Immature natural killer cell (primary cell): ENCODE results near the gene SAMD3. TPM values are rescaled to one million over a fixed set of nuclear protein-coding genes. Genes with fewer than 3 reads are reported as not detected.
"Not testable (repeated sequence)": the region's sequence is repeated elsewhere in the genome, so short reads cannot be mapped to it uniquely, and the experiment has no call there.

ENCODE experiments used
- DNase-seq, 3 donors: peaks; one replicate each; pipeline ENCODE4 v3.0.0; 2022; ENCODE audit warnings: mixed read lengths in 1 of 3
- H3K27ac Mint-ChIP-seq, 6 donors: one replicate each; pipeline ENCODE4 v1.8.0; 2020; ENCODE audit warnings: mixed read lengths in 6 of 6, mild to moderate bottlenecking in 5 of 6, inconsistent platforms in 4 of 6, moderate library complexity in 3 of 6
- H3K27me3 Mint-ChIP-seq, 3 donors: one replicate each; pipeline ENCODE4 v1.8.0; 2020 to 2021; ENCODE audit warnings: low read depth in 3 of 3, mild to moderate bottlenecking in 3 of 3, mixed read lengths in 3 of 3, moderate library complexity in 3 of 3, inconsistent platforms in 1 of 3
- H3K36me3 Mint-ChIP-seq, 3 donors: one replicate each; pipeline ENCODE4 v1.8.0; 2020; ENCODE audit warnings: mixed read lengths in 3 of 3, inconsistent platforms in 2 of 3, mild to moderate bottlenecking in 2 of 3
- H3K4me1 Mint-ChIP-seq, 2 donors: one replicate each; pipeline ENCODE4 v1.8.0; 2020; ENCODE audit warnings: inconsistent platforms in 2 of 2, mild to moderate bottlenecking in 2 of 2, mixed read lengths in 2 of 2, moderate library complexity in 1 of 2
- H3K4me3 Mint-ChIP-seq, 5 donors: one replicate each; pipeline ENCODE4 v1.8.0; 2020; ENCODE audit warnings: mild to moderate bottlenecking in 5 of 5, mixed read lengths in 5 of 5, inconsistent platforms in 3 of 5, moderate library complexity in 3 of 5
- H3K9me3 Mint-ChIP-seq, 6 donors: one replicate each; pipeline ENCODE4 v1.8.0; 2020; ENCODE audit warnings: mild to moderate bottlenecking in 6 of 6, mixed read lengths in 6 of 6, inconsistent platforms in 4 of 6, moderate library complexity in 3 of 6
- polyA plus RNA-seq, 3 donors: library from polyadenylated mRNA; unstranded; fragments of 300-500 nt; fragmentation: Illumina TruSeq; gene quantifications; one replicate each; pipeline ENCODE4 v1.2.3, GENCODE V29; 2021

The SAMD3 gene
- polyA plus RNA-seq, 3 donors from 2014 or later, result 208 to 376 (median 275) TPM

DNA sequence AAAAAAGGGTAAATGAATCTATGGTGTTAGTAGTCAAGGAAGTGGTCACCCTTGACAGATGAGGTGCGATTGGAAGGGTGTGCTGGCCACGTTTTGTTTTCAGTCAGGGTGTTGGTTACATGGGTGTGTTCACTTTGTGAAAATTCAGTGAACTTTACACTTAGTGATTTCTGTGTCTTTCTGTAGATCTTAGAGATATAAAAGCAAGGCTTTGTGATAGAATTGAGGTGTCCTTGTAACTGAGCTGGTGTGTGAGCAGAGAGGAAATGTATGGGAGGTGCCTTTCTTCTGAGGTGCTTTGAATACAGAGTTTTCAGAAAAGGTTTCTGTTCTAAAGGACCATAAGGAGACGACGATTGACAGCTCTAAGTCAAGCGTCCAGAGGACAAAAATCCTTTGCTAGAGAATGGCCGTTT, 90.5 kb downstream of the SAMD3 start:
- peak overlapping the region; percentile 82 to 94 (median 90) for H3K27ac Mint-ChIP-seq
- peaks cover 84 to 94% of the 10 kb centered on the region in 2 donors for H3K4me1 Mint-ChIP-seq
- peak overlapping the region; percentile 60 to 84 (median 77) for H3K4me3 Mint-ChIP-seq
- H3K27me3 Mint-ChIP-seq, result peaks cover 3 to 11% (median 11%) of the 10 kb centered on the region in 3 donors
- DNase-seq, result peak; percentile 86 to 93 (median 89)
- H3K36me3 Mint-ChIP-seq, result peaks cover 11 to 28% (median 15%) of the 10 kb centered on the region in 3 donors
- H3K9me3 Mint-ChIP-seq, result no peaks in the 10 kb centered on the region

- H3K27ac Mint-ChIP-seq, result peak overlapping the region; percentile 6 to 82 (median 60)
- no peaks in the 10 kb centered on the region for H3K9me3 Mint-ChIP-seq
- peaks cover 3 to 11% (median 7%) of the 10 kb centered on the region in 3 donors for H3K27me3 Mint-ChIP-seq
- no peak overlapping the region for H3K4me3 Mint-ChIP-seq
- peaks cover 0 to 27% (median 8%) of the 10 kb centered on the region in 3 donors for H3K36me3 Mint-ChIP-seq
- DNase-seq, result no peak
- H3K4me1 Mint-ChIP-seq, result peaks cover 73 to 92% of the 10 kb centered on the region in 2 donors
Measured at GRCh38 chr6:130129762-130130246, 92.9 kb downstream of the SAMD3 start.

- H3K4me1 Mint-ChIP-seq, result peaks cover 58 to 77% of the 10 kb centered on the region in 2 donors
- no peaks in the 10 kb centered on the region for H3K9me3 Mint-ChIP-seq
- peak overlapping the region in 1 of 6 donors; percentile 15 for H3K27ac Mint-ChIP-seq
- peaks cover 3 to 11% (median 4%) of the 10 kb centered on the region in 3 donors for H3K27me3 Mint-ChIP-seq
- no peak for DNase-seq
- no peak overlapping the region for H3K4me3 Mint-ChIP-seq
- H3K36me3 Mint-ChIP-seq, result peaks cover 0 to 33% (median 8%) of the 10 kb centered on the region in 3 donors
Measured at GRCh38 chr6:130128326-130128725, 94.4 kb downstream of the SAMD3 start.

DNA sequence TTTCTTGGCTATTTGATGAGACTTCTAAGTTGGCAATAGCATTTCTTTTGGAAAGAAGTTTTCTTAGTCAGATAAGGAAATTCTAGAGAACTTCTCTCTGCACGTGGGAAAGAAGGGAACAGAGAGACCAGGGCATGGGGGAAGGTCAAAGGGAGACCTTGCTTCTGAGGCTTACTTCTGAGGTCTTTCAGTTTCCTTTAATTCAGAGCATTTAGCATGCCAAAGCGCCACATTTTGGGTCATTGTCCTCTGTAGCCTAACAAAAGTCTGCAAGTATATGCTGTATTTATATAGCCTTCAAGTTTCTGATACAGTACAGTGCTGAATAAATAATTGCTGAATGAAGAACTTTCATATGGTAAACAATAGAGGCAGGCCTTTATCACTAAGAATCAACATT, 95.6 kb downstream of the SAMD3 start:
- DNase-seq, result no peak
- Mint-ChIP-seq H3K36me3 (peaks cover 0 to 39% (median 17%) of the 10 kb centered on the region in 3 donors), H3K27me3 (peaks cover 2 to 5% (median 2%) of the 10 kb centered on the region in 3 donors), H3K27ac (peak overlapping the region in 5 of 6 donors; percentile 4 to 68 (median 62)), H3K4me1 (peaks cover 47 to 66% of the 10 kb centered on the region in 2 donors), H3K4me3 (no peak overlapping the region), H3K9me3 (no peaks in the 10 kb centered on the region)

DNA sequence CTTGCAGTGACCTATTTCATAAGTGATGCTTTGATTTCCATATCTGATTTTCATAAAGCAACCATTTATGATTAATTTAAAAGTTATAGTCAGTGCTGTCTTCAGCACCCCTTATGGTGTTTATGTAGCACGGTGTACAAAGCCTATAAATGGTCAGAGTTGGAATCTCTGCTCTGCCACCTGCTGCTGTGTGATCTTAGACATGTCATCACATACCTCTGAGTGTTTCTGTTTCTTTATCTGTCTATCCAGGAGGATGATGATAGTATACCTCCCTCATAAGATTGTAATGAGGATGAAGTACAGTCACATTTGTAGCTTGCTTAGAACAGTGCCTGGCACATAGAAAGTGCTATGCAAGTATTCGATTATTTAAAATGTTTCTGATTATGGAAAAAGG, 100.5 kb downstream of the SAMD3 start:
- peaks cover 13 to 31% of the 10 kb centered on the region in 2 donors for H3K4me1 Mint-ChIP-seq
- no peak overlapping the region for H3K27ac Mint-ChIP-seq
- H3K36me3 Mint-ChIP-seq, result peaks cover 6 to 37% (median 36%) of the 10 kb centered on the region in 3 donors
- no peak overlapping the region for H3K4me3 Mint-ChIP-seq
- DNase-seq, result no peak
- H3K9me3 Mint-ChIP-seq, result no peaks in the 10 kb centered on the region
- H3K27me3 Mint-ChIP-seq, result peaks cover 0 to 1% (median 0%) of the 10 kb centered on the region in 3 donors

DNA sequence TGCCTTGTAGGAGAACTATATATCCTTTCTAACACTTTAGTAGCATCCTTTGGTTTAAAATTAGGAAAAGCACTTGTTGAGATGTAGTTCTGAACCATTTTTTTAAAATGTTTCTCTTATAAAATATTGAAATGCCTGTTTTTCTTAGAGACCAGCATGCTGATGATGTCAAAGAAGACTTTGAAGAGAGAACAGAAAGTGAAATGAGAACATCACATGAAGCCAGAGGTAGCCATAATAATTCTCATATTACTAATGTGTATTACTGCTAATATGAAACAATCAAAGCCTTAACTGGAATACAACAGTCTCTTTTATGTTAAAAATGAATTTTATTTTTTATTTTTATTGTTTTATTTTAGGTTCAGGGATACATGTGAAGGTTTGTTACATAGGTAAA, 102.0 kb downstream of the SAMD3 start:
- DNase-seq, result no peak
- Mint-ChIP-seq H3K4me3 (no peak overlapping the region), H3K27me3 (peaks cover 0 to 1% (median 0%) of the 10 kb centered on the region in 3 donors), H3K36me3 (peaks cover 6 to 36% (median 28%) of the 10 kb centered on the region in 3 donors), H3K9me3 (no peaks in the 10 kb centered on the region), H3K27ac (no peak overlapping the region), H3K4me1 (peaks cover 3 to 17% of the 10 kb centered on the region in 2 donors)

DNA sequence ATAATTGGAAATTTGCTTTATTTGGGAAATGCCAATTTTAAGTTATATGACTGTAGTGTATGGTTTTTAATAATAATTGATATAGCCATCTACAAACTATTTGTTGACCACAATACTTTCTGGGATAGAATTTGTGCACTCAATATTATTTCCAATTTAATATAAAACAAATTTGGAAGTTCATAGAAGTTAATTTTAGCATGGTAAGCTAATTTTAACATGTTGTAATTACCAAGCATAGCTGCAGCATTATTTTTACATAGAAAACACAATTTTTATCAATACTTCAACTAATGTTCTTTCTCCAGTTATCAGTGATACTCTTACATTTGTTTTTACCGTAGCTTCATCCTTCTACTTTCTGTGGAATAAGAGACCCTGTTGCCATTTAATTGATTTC, 103.5 kb downstream of the SAMD3 start:
- Mint-ChIP-seq H3K27me3 (peaks cover 0 to 1% (median 0%) of the 10 kb centered on the region in 3 donors), H3K27ac (no peak overlapping the region), H3K9me3 (no peaks in the 10 kb centered on the region), H3K36me3 (peaks cover 6 to 31% (median 23%) of the 10 kb centered on the region in 3 donors), H3K4me3 (no peak overlapping the region), H3K4me1 (peaks cover 2 to 10% of the 10 kb centered on the region in 2 donors)
- no peak for DNase-seq

GRCh38 chr6:130118236-130118635, 104.5 kb downstream of the SAMD3 start:
- no peak overlapping the region for H3K27ac Mint-ChIP-seq
- H3K9me3 Mint-ChIP-seq, result no peaks in the 10 kb centered on the region

GRCh38 chr6:130117187-130117701, 105.5 kb downstream of the SAMD3 start:
- not testable (repeated sequence) for H3K9me3 Mint-ChIP-seq, H3K27me3 Mint-ChIP-seq, DNase-seq, H3K4me3 Mint-ChIP-seq, H3K27ac Mint-ChIP-seq
- Mint-ChIP-seq H3K36me3 (peaks cover 6 to 22% (median 20%) of the 10 kb centered on the region in 3 donors), H3K4me1 (peaks cover 2 to 10% of the 10 kb centered on the region in 2 donors)

More at GRCh38 chr6:130118236-130118635, 104.5 kb downstream of the SAMD3 start:
- Mint-ChIP-seq H3K36me3 (peaks cover 6 to 31% (median 18%) of the 10 kb centered on the region in 3 donors), H3K27me3 (peaks cover 0 to 1% (median 0%) of the 10 kb centered on the region in 3 donors), H3K4me3 (no peak overlapping the region), H3K4me1 (peaks cover 2 to 10% of the 10 kb centered on the region in 2 donors)
- DNase-seq, result no peak

DNA sequence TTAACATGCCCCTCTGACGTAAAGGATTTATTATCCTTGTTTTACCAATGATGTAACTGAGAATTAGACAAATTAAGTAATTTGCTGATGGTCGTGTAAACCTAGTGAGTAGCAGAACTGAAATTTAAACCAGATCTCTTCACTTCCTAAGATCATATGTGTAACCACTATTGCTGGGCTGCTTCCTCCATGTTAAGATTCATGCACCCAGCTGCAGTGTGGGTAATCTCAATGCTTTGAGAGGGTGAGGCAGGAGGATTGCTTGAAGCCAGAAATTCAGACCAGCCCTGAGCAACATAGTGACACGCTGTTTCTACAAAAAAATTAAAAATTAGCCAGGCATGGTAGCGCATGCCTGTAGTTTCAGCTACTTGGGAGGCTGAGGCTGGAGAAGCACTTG, 106.5 kb downstream of the SAMD3 start:
- Mint-ChIP-seq H3K27ac (no peak overlapping the region), H3K4me1 (peaks cover 2 to 9% of the 10 kb centered on the region in 2 donors), H3K9me3 (no peaks in the 10 kb centered on the region), H3K4me3 (no peak overlapping the region), H3K36me3 (peaks cover 12 to 28% (median 26%) of the 10 kb centered on the region in 3 donors), H3K27me3 (peaks cover 0 to 2% (median 1%) of the 10 kb centered on the region in 3 donors)
- DNase-seq, result no peak

DNA sequence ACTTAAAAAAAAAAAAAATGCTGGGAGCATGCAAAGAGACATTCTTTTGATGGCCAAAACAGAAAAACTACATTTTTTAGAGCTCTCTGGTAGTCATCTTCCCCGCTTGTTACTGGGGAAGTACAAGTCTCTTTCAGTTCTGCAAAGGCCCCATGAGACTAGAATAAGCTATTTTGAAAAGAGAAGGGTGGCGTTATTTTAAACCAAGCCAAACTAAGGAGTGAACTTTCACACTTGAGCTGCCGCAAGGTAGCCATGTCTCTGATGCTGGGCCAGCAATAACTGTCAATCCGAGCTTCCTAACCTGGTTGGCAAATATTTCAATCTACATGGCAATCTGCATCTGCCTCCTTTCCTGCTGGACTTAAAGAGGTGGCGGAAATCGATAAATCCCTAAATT, 107.7 kb downstream of the SAMD3 start:
- H3K27ac Mint-ChIP-seq, result no peak overlapping the region
- no peak overlapping the region for H3K4me3 Mint-ChIP-seq
- H3K9me3 Mint-ChIP-seq, result no peaks in the 10 kb centered on the region
- H3K27me3 Mint-ChIP-seq, result peaks cover 0 to 2% (median 0%) of the 10 kb centered on the region in 3 donors
- DNase-seq, result no peak
- peaks cover 3 to 9% of the 10 kb centered on the region in 2 donors for H3K4me1 Mint-ChIP-seq
- peaks cover 9 to 27% (median 23%) of the 10 kb centered on the region in 3 donors for H3K36me3 Mint-ChIP-seq

- no peak overlapping the region for H3K4me3 Mint-ChIP-seq
- H3K36me3 Mint-ChIP-seq, result peaks cover 6 to 27% (median 24%) of the 10 kb centered on the region in 3 donors
- H3K27ac Mint-ChIP-seq, result no peak overlapping the region
- H3K9me3 Mint-ChIP-seq, result peaks cover 0 to 1% (median 0%) of the 10 kb centered on the region in 6 donors
- peaks cover 16 to 27% of the 10 kb centered on the region in 2 donors for H3K4me1 Mint-ChIP-seq
- no peak for DNase-seq
- H3K27me3 Mint-ChIP-seq, result peaks cover 0 to 2% (median 0%) of the 10 kb centered on the region in 3 donors
Measured at GRCh38 chr6:130113201-130113710, 109.5 kb downstream of the SAMD3 start.

DNA sequence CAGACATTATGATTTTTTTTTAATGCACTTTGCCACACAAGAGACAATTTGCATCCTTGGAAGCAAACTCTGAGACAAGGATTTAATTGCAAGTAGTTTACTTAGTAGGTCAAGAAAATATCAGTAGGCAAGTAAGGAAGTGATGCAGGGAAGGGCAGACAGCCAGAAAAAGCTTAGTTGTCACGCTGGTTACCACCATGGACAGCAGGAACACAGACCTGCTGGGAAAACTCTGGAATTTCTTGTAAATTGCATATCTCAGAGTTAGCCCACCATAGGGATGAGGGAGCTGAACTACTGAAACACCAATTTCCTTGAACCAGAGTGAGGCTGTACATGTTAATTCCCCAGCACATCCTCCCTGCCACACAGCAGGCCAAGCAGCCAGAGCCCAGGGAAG, 111.7 kb downstream of the SAMD3 start:
- peaks cover 27 to 44% of the 10 kb centered on the region in 2 donors for H3K4me1 Mint-ChIP-seq
- H3K4me3 Mint-ChIP-seq, result no peak overlapping the region
- peaks cover 19 to 38% (median 32%) of the 10 kb centered on the region in 3 donors for H3K36me3 Mint-ChIP-seq

GRCh38 chr6:130107710-130108109, 115.0 kb downstream of the SAMD3 start:
- no peak for DNase-seq
- no peak overlapping the region for H3K4me3 Mint-ChIP-seq
- H3K27ac Mint-ChIP-seq, result peak overlapping the region in 4 of 6 donors; percentile 7 to 53 (median 47)
- peaks cover 0 to 2% (median 0%) of the 10 kb centered on the region in 3 donors for H3K27me3 Mint-ChIP-seq
- H3K36me3 Mint-ChIP-seq, result peaks cover 25 to 41% (median 38%) of the 10 kb centered on the region in 3 donors
- H3K4me1 Mint-ChIP-seq, result peaks cover 27 to 44% of the 10 kb centered on the region in 2 donors
- H3K9me3 Mint-ChIP-seq, result peaks cover 0 to 1% (median 0%) of the 10 kb centered on the region in 6 donors

More for the DNA sequence above, 111.7 kb downstream of the SAMD3 start:
- Mint-ChIP-seq H3K27me3 (peaks cover 0 to 2% (median 0%) of the 10 kb centered on the region in 3 donors), H3K9me3 (peaks cover 0 to 1% (median 0%) of the 10 kb centered on the region in 6 donors), H3K27ac (no peak overlapping the region)
- DNase-seq, result no peak
